Lower leg skin (tissue), 4 donors: ENCODE results near the gene SYNGR2. TPM values are rescaled to one million over a fixed set of nuclear protein-coding genes. Genes with fewer than 3 reads are reported as not detected.

Source experiments
- DNase-seq, 2 donors: peaks; one replicate each; pipeline ENCODE4 v3.0.0-alpha.2; 2019; ENCODE audit warnings: low spot score in 2 of 2
- H3K4me3 ChIP-seq: fragments of 200-600 bp; sonication (generic); 2 replicates; pipeline ENCODE4 v1.5.1; 2017; ENCODE audit warnings: mild to moderate bottlenecking, low read depth; ENCODE audit not compliant: poor library complexity, severe bottlenecking
- POLR2A ChIP-seq, 2 donors: fragments of 450-650 bp; IDR thresholded peaks; one replicate each; pipeline ENCODE4 v1.6.1; 2016 to 2017; ENCODE audit warnings: antibody characterized with exemption in 2 of 2, mild to moderate bottlenecking in 1 of 2, moderate library complexity in 1 of 2
- WGBS, 2 donors: methylation state at CpG; one replicate each; pipeline ENCODE4 v1.1.5; 2018; 5-methylcytosine and 5-hydroxymethylcytosine counted together
- intact Hi-C: fragments of 100-400 bp; cut with DNase I; formaldehyde crosslinking; loops from one replicate; pipeline ENCODE4 v1.15.0; 2023; ENCODE audit warnings: low total_unique reads
- total RNA-seq, 4 donors: library from RNA; depleted of rRNA; stranded (reverse); fragments of >200 nt; gene quantifications; one replicate each; pipeline ENCODE4 v1.1.0, GENCODE V29; 2016
- TF ChIP-seq, protein P1 (sequence below), 3 donors: fragments of 450-650 bp; IDR thresholded peaks; one replicate each; pipeline ENCODE4 v1.5.1; 2016; ENCODE audit warnings: antibody characterized with exemption in 3 of 3, mild to moderate bottlenecking in 3 of 3, moderate library complexity in 2 of 3

The SYNGR2 gene
- total RNA-seq, 4 donors from 2014 or later: 97.9 to 169 (median 144) TPM

DNA sequence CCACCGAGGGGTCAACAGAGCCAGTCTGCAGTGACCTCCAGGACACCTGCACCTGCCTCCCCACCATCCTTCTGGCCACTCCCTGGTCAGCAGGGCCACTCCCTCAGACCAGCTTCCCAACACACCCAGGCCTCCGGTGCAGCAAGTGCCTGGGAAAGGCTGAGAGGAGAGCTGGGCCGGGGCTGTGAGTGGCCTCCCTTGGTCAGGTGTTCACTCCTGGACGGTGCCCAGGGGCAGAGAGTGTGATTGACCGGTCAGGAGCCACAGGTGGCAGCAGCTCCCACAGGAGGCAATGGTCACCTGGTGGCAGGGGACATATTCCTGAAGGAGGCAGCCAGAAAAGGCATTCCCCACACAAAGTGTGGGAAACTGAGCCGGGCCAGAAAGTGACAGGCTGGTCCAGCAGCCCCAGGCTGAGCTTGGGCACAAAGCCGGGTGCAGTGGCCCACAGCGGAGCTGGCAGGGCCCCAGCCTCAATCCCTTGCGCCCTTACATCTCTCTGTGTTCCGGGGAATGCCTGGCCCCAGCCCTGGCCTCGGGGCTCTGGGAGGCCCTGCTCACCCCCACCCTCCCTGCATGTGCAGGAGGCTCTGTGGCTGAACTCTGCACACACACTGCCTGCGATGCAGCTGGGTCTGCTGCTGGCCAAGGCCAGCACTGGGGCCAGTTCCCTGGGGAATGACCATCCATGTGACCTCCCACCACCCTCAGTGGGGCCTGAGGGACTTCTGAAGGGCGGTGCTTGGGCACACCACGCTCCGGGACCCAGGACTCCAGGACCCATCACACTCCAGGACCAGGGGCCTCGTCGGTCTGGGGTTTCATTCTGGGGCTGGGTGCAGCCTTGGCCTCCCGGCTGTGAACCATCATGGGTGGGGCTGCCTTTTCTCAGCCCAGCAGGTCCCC, 23.4 kb upstream of the SYNGR2 start:
- DNase-seq: no peak
- intact Hi-C loops: no loop called here
- no peak for TF ChIP-seq POLR2A (IDR thresholded peaks at IDR 0.05)
- TF ChIP-seq, protein P1, sequence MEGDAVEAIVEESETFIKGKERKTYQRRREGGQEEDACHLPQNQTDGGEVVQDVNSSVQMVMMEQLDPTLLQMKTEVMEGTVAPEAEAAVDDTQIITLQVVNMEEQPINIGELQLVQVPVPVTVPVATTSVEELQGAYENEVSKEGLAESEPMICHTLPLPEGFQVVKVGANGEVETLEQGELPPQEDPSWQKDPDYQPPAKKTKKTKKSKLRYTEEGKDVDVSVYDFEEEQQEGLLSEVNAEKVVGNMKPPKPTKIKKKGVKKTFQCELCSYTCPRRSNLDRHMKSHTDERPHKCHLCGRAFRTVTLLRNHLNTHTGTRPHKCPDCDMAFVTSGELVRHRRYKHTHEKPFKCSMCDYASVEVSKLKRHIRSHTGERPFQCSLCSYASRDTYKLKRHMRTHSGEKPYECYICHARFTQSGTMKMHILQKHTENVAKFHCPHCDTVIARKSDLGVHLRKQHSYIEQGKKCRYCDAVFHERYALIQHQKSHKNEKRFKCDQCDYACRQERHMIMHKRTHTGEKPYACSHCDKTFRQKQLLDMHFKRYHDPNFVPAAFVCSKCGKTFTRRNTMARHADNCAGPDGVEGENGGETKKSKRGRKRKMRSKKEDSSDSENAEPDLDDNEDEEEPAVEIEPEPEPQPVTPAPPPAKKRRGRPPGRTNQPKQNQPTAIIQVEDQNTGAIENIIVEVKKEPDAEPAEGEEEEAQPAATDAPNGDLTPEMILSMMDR (IDR thresholded peaks at IDR 0.05): no peak
- no peak overlapping the region for H3K4me3 ChIP-seq
- WGBS, 2 donors: 46 to 47% methylated on average over 10 to 15 of the region's 18 CpGs

DNA sequence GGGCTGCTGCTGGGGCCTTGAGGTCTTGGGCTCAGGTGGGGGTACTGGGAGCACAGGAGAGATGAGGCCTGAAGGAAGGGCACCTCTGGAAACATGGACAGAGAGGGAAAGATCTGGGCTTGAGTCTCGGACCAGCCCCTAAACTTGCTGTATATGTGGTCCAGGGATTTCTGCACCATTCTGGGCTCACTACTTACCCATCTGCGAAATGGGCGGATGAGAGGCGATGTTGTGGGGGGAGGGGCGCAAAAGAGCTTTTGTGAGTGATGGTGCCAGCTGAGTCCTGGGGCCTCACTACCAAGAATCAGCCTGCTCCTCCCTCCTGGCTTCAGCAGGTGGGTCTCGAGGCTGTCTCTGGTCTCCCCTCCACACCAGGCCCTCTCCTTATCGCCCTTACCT, 21.9 kb upstream of the SYNGR2 start:
- intact Hi-C loops: no loop called here
- H3K4me3 ChIP-seq: no peak overlapping the region
- DNase-seq: no peak
- 95 to 98% methylated on average over 7 of the region's 7 CpGs for WGBS, 2 donors
- TF ChIP-seq, protein P1 (IDR thresholded peaks at IDR 0.05): no peak
- no peak for TF ChIP-seq POLR2A (IDR thresholded peaks at IDR 0.05)

DNA sequence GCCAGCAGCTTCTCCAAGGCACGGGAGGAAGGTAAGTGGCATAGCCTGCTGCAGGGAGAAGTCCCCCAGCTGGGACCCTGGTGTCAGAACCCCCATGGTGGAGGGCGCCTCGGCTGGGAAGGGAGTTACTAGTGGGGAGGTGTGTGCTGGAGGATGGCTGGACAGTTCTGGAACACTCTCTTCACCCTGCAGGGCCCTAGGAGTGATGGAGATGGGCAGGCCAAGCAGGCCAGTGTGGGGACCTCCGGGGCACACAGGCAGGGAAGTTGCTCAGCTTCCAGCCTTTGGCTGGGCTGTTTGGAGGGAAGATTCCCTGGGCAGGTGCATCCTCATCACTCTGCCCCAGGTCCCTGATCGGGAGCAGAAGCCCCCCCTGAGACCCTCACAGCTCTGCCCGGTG, 21.5 kb upstream of the SYNGR2 start:
- no peak overlapping the region for H3K4me3 ChIP-seq
- WGBS, 2 donors: 81 to 89% methylated on average over 5 to 6 of the region's 6 CpGs
- intact Hi-C loops: no loop called here
- TF ChIP-seq, protein P1 (IDR thresholded peaks at IDR 0.05): no peak
- TF ChIP-seq POLR2A (IDR thresholded peaks at IDR 0.05): no peak
- DNase-seq: no peak

DNA sequence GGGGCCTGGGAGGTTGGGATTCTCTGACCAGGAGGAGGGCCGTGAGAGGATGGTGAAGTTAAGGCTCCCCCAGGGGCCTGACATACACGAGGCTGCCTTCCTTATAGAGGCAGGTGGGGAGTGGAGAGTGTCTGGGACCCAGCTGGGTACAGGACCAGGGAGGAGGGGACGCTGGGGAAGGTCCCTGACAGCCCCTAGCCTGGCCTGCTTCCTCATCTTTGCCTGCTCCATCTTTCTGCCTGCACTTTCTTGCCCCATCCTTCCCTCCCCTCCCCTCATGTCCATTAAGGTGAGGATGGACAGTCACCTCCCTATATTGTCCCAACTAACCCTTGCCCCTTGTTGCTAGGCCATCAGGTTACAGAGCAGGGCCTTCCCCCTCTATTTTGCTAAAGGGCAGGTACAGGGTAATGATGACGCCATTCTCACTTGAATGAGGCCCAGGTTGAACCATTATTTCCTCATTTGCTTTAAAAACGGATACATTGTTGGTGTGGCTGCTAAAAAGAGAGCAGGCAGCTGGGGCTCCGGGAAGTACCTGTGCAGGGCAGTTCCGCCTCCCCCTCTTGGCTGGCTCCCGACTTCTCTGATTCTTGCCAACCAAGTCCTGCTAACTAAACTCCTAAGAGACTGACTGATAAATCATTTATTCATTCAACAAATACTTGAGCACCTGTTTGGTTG, 20.9 kb upstream of the SYNGR2 start:
- no peak overlapping the region for H3K4me3 ChIP-seq
- intact Hi-C loops: no loop called here
- no peak for TF ChIP-seq POLR2A (IDR thresholded peaks at IDR 0.05)
- TF ChIP-seq, protein P1 (IDR thresholded peaks at IDR 0.05): no peak
- WGBS, 2 donors: 49 to 61% methylated on average over 8 of the region's 8 CpGs
- DNase-seq: no peak

DNA sequence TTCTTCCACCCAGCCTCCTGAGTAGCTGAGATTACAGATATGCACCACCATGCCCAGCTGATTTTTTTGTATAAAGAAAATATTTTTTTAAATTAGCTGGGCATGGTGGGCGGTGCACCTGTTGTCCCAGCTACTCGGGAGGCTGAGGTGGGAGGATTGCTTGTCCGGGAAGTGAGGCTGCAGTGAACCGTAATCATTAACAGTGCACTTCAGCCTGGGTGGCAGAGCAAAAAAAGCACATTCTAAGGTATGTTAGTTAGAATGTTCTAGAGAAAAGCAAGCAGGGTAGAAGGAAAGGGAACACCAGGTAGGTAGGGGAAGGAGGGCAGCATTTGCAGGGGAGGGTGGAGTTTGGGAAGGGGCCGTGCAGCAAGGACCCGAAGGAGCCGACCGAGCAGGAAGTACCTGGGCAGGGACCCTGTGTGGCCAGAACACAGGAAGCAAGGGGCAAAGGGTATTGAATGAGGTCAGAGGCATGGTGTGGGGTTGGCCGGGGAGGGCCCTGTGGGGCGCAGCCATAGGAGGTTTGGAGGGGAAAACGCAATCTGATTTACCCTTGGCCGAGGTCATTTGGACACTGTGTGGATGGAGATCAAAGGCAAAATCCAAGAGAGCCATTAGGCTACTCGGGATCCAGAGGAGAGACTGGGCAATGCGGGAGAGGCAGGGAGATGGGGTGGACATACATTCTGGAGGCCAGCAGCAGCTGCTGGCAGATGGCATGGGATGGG, 19.9 kb upstream of the SYNGR2 start:
- intact Hi-C loops: no loop called here
- TF ChIP-seq POLR2A (IDR thresholded peaks at IDR 0.05): no peak
- TF ChIP-seq, protein P1 (IDR thresholded peaks at IDR 0.05): no peak
- WGBS, 2 donors: 75 to 76% methylated on average over 14 of the region's 14 CpGs
- DNase-seq: no peak
- H3K4me3 ChIP-seq: no peak overlapping the region
